Astrocyte (in vitro differentiated cells and primary cell): Measurements from ENCODE around the gene EFCAB6. TPM values are rescaled to one million over a fixed set of nuclear protein-coding genes. Genes with fewer than 3 reads are reported as not detected.

ENCODE experiments used
- DNase-seq: peaks from one replicate; pipeline ENCODE4 v3.0.0-alpha.2; 2010; ENCODE audit warnings: low read depth
- FAIRE-seq: peaks from 2 replicates; lab custom pipeline; 2011; peaks lifted over from hg19 to GRCh38; lab: Jason Lieb, UNC
- H2AFZ ChIP-seq: 2 replicates; pipeline ENCODE4 v1.6.0; 2012; ENCODE audit warnings: low read depth, low read length, inconsistent platforms
- H3K27ac ChIP-seq: 2 replicates; pipeline ENCODE4 v1.5.1; 2011; ENCODE audit warnings: low read depth, low read length, inconsistent platforms
- H3K27me3 ChIP-seq: 2 replicates; pipeline ENCODE4 v1.6.0; 2011; ENCODE audit warnings: low read length, inconsistent platforms; ENCODE audit not compliant: insufficient read depth
- H3K36me3 ChIP-seq: 2 replicates; pipeline ENCODE4 v1.5.1; 2011; ENCODE audit warnings: low read length, inconsistent platforms; ENCODE audit not compliant: insufficient read depth
- H3K4me1 ChIP-seq: 2 replicates; pipeline ENCODE4 v1.5.1; 2011; ENCODE audit warnings: low read length, inconsistent platforms; ENCODE audit not compliant: insufficient read depth
- H3K4me2 ChIP-seq: 2 replicates; pipeline ENCODE4 v1.6.0; 2012; ENCODE audit warnings: low read length, inconsistent platforms
- H3K4me3 ChIP-seq: 2 replicates; pipeline ENCODE4 v1.5.1; 2011; ENCODE audit warnings: low read depth, mild to moderate bottlenecking, low read length, inconsistent platforms; ENCODE audit not compliant: insufficient read depth
- H3K79me2 ChIP-seq: 2 replicates; pipeline ENCODE4 v1.6.0; 2012; ENCODE audit warnings: mild to moderate bottlenecking, low read length, inconsistent platforms; ENCODE audit not compliant: insufficient read depth
- H3K9ac ChIP-seq: 2 replicates; pipeline ENCODE4 v1.6.0; 2012; ENCODE audit warnings: mild to moderate bottlenecking, low read length, inconsistent platforms
- H3K9me3 ChIP-seq: 2 replicates; pipeline ENCODE4 v1.5.1; 2012; ENCODE audit warnings: low read depth, mild to moderate bottlenecking, low read length, inconsistent platforms; ENCODE audit not compliant: insufficient read depth
- H4K20me1 ChIP-seq: 2 replicates; pipeline ENCODE4 v1.6.0; 2012; ENCODE audit warnings: low read length, inconsistent platforms; ENCODE audit not compliant: insufficient read depth
- H3K27ac Mint-ChIP-seq: one replicate; pipeline ENCODE4 v1.8.0; 2021; ENCODE audit warnings: mild to moderate bottlenecking, mixed read lengths; ENCODE audit not compliant: unreplicated experiment
- H3K27me3 Mint-ChIP-seq: one replicate; pipeline ENCODE4 v1.8.0; 2021; ENCODE audit warnings: low read depth, mixed read lengths; ENCODE audit not compliant: unreplicated experiment
- H3K36me3 Mint-ChIP-seq: one replicate; pipeline ENCODE4 v1.8.0; 2021; ENCODE audit warnings: low read depth, mixed read lengths; ENCODE audit not compliant: unreplicated experiment
- H3K4me1 Mint-ChIP-seq: one replicate; pipeline ENCODE4 v1.8.0; 2021; ENCODE audit warnings: low read depth, mixed read lengths; ENCODE audit not compliant: unreplicated experiment
- H3K4me3 Mint-ChIP-seq: one replicate; pipeline ENCODE4 v1.8.0; 2021; ENCODE audit warnings: mild to moderate bottlenecking, moderate library complexity, mixed read lengths; ENCODE audit not compliant: unreplicated experiment
- H3K9me3 Mint-ChIP-seq: one replicate; pipeline ENCODE4 v1.8.0; 2021; ENCODE audit warnings: mild to moderate bottlenecking, mixed read lengths; ENCODE audit not compliant: unreplicated experiment
- EZH2 ChIP-seq: IDR thresholded peaks from 2 replicates; pipeline ENCODE4 v1.6.1; 2012; ENCODE audit warnings: mild to moderate bottlenecking, low read length, inconsistent platforms; ENCODE audit not compliant: insufficient read depth
- total RNA-seq: library from RNA; stranded (reverse); gene quantifications from 2 replicates; pipeline ENCODE4 v1.2.1, GENCODE V29; 2021
- TF ChIP-seq, protein P1 (sequence below): IDR thresholded peaks from 2 replicates; pipeline ENCODE4 v1.5.1; 2011; ENCODE audit warnings: low read depth, mild to moderate bottlenecking, inconsistent platforms, low read length, moderate library complexity; ENCODE audit not compliant: insufficient read depth

Gene EFCAB6
- total RNA-seq, 1 donor from 2014 or later: 1.2 TPM

DNA sequence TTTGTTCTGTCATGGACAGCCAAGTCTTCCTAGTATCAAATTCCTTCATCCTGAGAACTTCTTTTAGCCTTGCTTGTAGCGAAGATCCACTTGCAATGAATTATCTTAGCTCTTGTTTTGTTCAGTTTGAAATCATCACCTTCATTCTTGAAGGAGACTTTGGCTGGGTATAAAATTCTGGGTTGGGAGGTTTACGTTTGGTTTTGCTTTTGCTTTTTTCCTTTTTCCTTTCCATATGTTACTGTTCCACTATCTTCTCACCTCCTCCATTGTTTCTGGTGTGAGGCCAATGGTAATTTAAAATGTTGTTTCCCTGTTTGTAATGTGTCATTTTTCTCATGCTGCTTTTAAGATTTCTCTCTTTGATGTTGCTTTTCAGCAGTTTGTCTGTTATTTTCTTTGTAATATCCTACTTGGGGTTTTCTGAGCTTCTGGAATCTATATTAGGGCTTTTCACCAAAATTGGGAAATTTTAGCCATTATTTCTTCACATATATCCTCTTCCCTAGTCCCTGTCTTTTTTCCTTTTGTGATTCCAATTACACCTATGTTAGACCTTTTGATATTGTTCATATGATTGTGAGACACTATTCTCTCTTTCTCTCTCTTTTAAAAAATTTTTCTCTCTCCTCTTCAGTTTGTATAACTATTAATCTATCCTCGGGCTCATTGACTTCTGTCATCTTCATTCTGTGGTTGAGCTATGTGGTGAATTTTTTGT is 172.7 kb downstream of the EFCAB6 start:
- no peak overlapping the region for H3K27ac ChIP-seq
- H3K36me3 ChIP-seq: no peaks in the 10 kb centered on the region
- no peak for DNase-seq
- H3K9me3 ChIP-seq: peaks cover 3% of the 10 kb centered on the region
- H3K4me3 ChIP-seq: no peak overlapping the region
- H3K36me3 Mint-ChIP-seq: no peaks in the 10 kb centered on the region
- no peak overlapping the region for H3K9ac ChIP-seq
- peaks cover 12% of the 10 kb centered on the region for H3K27me3 Mint-ChIP-seq
- no peak overlapping the region for H3K4me2 ChIP-seq
- FAIRE-seq: no peak
- H3K79me2 ChIP-seq: no peaks in the 10 kb centered on the region
- H4K20me1 ChIP-seq: no peaks in the 10 kb centered on the region
- H3K27me3 ChIP-seq: no peaks in the 10 kb centered on the region
- no peak overlapping the region for H3K27ac Mint-ChIP-seq
- peaks cover 10% of the 10 kb centered on the region for H3K9me3 Mint-ChIP-seq
- H3K4me1 Mint-ChIP-seq: no peaks in the 10 kb centered on the region
- H3K4me1 ChIP-seq: no peaks in the 10 kb centered on the region
- no peak overlapping the region for H3K4me3 Mint-ChIP-seq
- TF ChIP-seq, protein P1, sequence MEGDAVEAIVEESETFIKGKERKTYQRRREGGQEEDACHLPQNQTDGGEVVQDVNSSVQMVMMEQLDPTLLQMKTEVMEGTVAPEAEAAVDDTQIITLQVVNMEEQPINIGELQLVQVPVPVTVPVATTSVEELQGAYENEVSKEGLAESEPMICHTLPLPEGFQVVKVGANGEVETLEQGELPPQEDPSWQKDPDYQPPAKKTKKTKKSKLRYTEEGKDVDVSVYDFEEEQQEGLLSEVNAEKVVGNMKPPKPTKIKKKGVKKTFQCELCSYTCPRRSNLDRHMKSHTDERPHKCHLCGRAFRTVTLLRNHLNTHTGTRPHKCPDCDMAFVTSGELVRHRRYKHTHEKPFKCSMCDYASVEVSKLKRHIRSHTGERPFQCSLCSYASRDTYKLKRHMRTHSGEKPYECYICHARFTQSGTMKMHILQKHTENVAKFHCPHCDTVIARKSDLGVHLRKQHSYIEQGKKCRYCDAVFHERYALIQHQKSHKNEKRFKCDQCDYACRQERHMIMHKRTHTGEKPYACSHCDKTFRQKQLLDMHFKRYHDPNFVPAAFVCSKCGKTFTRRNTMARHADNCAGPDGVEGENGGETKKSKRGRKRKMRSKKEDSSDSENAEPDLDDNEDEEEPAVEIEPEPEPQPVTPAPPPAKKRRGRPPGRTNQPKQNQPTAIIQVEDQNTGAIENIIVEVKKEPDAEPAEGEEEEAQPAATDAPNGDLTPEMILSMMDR: no peak
- TF ChIP-seq EZH2: no peak
- H2AFZ ChIP-seq: no peak overlapping the region

DNA sequence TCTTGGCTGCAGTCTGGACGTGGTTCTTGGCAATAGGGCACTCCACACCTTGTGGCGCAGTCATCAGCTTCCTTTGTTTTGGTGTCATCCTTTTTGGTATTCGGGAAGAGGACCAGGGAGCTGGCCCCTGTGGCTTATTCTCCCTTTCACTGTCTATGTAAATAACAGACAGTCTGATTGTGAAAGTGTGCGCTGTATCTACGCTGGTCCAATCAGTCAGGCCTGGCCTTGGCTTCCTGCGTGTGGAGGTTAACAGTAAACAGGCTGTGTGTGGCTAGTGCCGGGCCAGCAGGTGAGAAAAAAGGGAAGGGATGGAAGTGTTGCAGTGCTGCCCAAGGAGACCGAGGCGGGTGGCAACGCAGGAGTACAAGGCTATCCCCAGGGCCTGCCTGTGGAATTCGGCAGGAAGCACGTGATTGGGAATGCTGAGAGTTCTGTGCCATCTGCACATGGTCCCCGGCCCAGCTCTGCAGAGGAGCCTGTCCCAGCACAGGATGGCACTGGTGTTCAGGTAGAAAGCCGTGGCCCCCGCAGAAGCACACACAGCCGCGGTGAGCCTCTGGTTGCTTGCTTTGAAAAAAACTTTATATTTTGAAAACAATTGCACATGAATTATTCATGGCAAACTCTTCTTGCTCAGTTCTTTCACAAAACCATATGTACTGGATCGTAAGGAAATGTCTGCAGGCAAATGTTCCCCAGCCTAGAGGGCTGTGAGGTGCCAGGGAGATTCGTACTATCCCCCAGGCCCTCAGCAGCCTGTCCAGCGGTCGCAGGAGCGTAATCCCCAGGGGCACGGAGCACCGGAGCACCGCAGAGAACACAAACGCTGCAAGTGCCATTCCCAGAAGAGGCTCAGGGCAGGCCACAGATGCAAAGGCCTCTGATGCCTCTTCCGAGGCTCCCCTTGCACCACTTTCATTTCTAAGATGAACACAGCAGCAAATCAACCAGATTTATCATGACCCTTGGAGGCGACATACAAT is 174.5 kb downstream of the EFCAB6 start:
- Histone ChIP-seq H2AFZ (no peak overlapping the region), H3K27ac (no peak overlapping the region), H3K36me3 (no peaks in the 10 kb centered on the region), H3K79me2 (no peaks in the 10 kb centered on the region), H3K9ac (no peak overlapping the region), H4K20me1 (no peaks in the 10 kb centered on the region), H3K4me1 (no peaks in the 10 kb centered on the region), H3K4me2 (no peak overlapping the region), H3K27me3 (no peaks in the 10 kb centered on the region), H3K9me3 (peaks cover 3% of the 10 kb centered on the region), H3K4me3 (no peak overlapping the region)
- DNase-seq (no peak), FAIRE-seq (no peak)
- TF ChIP-seq, protein P1: no peak
- TF ChIP-seq EZH2: no peak
- H3K9me3 Mint-ChIP-seq: peaks cover 10% of the 10 kb centered on the region
- H3K36me3 Mint-ChIP-seq: no peaks in the 10 kb centered on the region
- H3K27ac Mint-ChIP-seq: no peak overlapping the region
- no peaks in the 10 kb centered on the region for H3K4me1 Mint-ChIP-seq
- H3K4me3 Mint-ChIP-seq: no peak overlapping the region
- peaks cover 14% of the 10 kb centered on the region for H3K27me3 Mint-ChIP-seq
